RPMI7951 (cell line): ENCODE results near the gene FER. TPM values are rescaled to one million over a fixed set of nuclear protein-coding genes. Genes with fewer than 3 reads are reported as not detected.
"Not testable (repeated sequence)": the region's sequence is repeated elsewhere in the genome, so short reads cannot be mapped to it uniquely, and the experiment has no call there.

Experiments
- DNase-seq: peaks from one replicate; pipeline ENCODE4 v3.0.0-alpha.2; 2012; ENCODE audit warnings: low read depth
- total RNA-seq: library from RNA; depleted of rRNA; stranded (reverse); fragments of >200 nt; shearing (Covaris generic); gene quantifications from 2 replicates; pipeline ENCODE4 v1.2.3, GENCODE V29; 2014

The FER gene
- total RNA-seq, 1 experiment from 2014 or later = 14.1 TPM

GRCh38 chr5:108957333-108957732 lies 209.6 kb downstream of the FER start:
- no peak for DNase-seq

GRCh38 chr5:108966910-108967309 lies 219.2 kb downstream of the FER start:
- no peak for DNase-seq

GRCh38 chr5:108974594-108974993 lies 226.9 kb downstream of the FER start:
- no peak for DNase-seq

- DNase-seq = no peak
These were observed 228.0 kb downstream of the FER start for GRCh38 chr5:108975697-108976096.

GRCh38 chr5:108983461-108984092 lies 235.9 kb downstream of the FER start:
- no peak for DNase-seq

GRCh38 chr5:108989761-108990392 lies 242.2 kb downstream of the FER start:
- no peak for DNase-seq

- not testable (repeated sequence) for DNase-seq
These were observed 244.8 kb downstream of the FER start for GRCh38 chr5:108992396-108993085.

- not testable (repeated sequence) for DNase-seq
These were observed 245.7 kb downstream of the FER start for GRCh38 chr5:108993440-108993839.

- no peak for DNase-seq
These were observed 250.0 kb downstream of the FER start for GRCh38 chr5:108997720-108998119.

- DNase-seq = no peak
These were observed 250.5 kb downstream of the FER start for GRCh38 chr5:108998216-108998615.

GRCh38 chr5:109003928-109004327 lies 256.2 kb downstream of the FER start:
- no peak for DNase-seq

- no peak for DNase-seq
These were observed 257.8 kb downstream of the FER start for GRCh38 chr5:109005297-109006009.

GRCh38 chr5:109006129-109006528 lies 258.4 kb downstream of the FER start:
- no peak for DNase-seq

GRCh38 chr5:109016300-109016699 lies 268.6 kb downstream of the FER start:
- DNase-seq = no peak

- no peak for DNase-seq
These were observed 274.4 kb downstream of the FER start for GRCh38 chr5:109022056-109022455.

GRCh38 chr5:109025729-109026128 lies 278.0 kb downstream of the FER start:
- not testable (repeated sequence) for DNase-seq

GRCh38 chr5:109027983-109028607 lies 280.4 kb downstream of the FER start:
- DNase-seq = no peak

GRCh38 chr5:109028608-109029299 lies 281.1 kb downstream of the FER start:
- no peak for DNase-seq

GRCh38 chr5:109029847-109030246 lies 282.1 kb downstream of the FER start:
- no peak for DNase-seq

GRCh38 chr5:109030360-109031143 lies 282.9 kb downstream of the FER start:
- no peak for DNase-seq

- DNase-seq = no peak
These were observed 286.6 kb downstream of the FER start for GRCh38 chr5:109034306-109034705.
